Peyer's patch (tissue), 4 donors: ENCODE measurements around the gene POLR2C.

Source experiments
- CTCF ChIP-seq, 6 experiments: fragments of 450-650 bp in 4 of 6; fragments of 200-600 bp in 2 of 6; sonication (generic) in 1 of 6; IDR thresholded peaks; one replicate each; pipeline ENCODE4 v1.5.1; 2017 to 2019; ENCODE audit warnings: antibody characterized with exemption in 6 of 6, mild to moderate bottlenecking in 3 of 6, moderate library complexity in 1 of 6
- POLR2A ChIP-seq, 2 donors: fragments of 450-650 bp; IDR thresholded peaks; one replicate each; pipeline ENCODE4 v1.5.1; 2017; ENCODE audit warnings: antibody characterized with exemption in 2 of 2, mild to moderate bottlenecking in 2 of 2, moderate library complexity in 2 of 2

GRCh38 chr16:57462978-57463362 is 491 bp downstream of the POLR2C start:
- TF ChIP-seq CTCF (IDR thresholded peaks at IDR 0.05) (no peak), POLR2A (IDR thresholded peaks at IDR 0.05) (no peak)
